GM12891 (cell line): Measurements from ENCODE around the gene CTDSPL.

ENCODE experiments used
- POLR2A ChIP-seq: IDR thresholded peaks from 2 replicates; pipeline ENCODE4 v1.6.1; 2011; ENCODE audit warnings: low read depth, low read length, control low read depth
- POLR2AphosphoS5 ChIP-seq: IDR thresholded peaks from 2 replicates; pipeline ENCODE4 v1.6.1; 2011; ENCODE audit warnings: low read depth, low read length, control low read depth
- POU2F2 ChIP-seq: IDR thresholded peaks from 2 replicates; pipeline ENCODE4 v1.6.1; 2011; ENCODE audit warnings: low read depth, mild to moderate bottlenecking, control low read depth, low read length, moderate library complexity
- TAF1 ChIP-seq: IDR thresholded peaks from 2 replicates; pipeline ENCODE4 v1.6.1; 2011; ENCODE audit warnings: low read depth, low read length, control low read depth

DNA sequence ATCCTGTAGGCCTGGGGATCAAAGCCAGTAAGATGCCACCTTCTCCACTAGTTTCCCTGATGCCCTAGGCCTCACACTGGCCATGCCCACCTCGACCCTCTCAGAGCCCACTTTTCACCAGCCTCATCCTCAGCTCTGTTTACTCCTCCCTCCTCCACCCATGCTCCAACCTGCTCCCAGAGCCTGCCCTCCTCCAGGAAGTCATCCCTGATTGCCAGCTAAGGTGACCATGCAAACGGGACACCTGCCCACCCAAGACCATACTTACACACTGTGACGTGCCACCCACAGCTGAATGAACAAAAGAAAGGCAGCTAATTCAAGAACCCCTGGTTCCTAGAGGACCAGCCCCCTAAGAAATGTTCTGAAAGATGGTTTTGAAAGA, 158.7 kb downstream of the CTDSPL start:
- TF ChIP-seq TAF1: no peak
- TF ChIP-seq POLR2A: no peak
- no peak for TF ChIP-seq POLR2AphosphoS5
- no peak for TF ChIP-seq POU2F2
